HG03575 (cell line): ENCODE results near the gene PIGU.

ENCODE experiments used
- ATAC-seq: cut with Tn5 transposase; IDR thresholded peaks from one replicate; pipeline ENCODE4 v1.9.1; 2021; ENCODE audit not compliant: unreplicated experiment, insufficient number of reproducible peaks, low FRiP score; ENCODE audit errors: extremely low read depth

Gene PIGU

DNA sequence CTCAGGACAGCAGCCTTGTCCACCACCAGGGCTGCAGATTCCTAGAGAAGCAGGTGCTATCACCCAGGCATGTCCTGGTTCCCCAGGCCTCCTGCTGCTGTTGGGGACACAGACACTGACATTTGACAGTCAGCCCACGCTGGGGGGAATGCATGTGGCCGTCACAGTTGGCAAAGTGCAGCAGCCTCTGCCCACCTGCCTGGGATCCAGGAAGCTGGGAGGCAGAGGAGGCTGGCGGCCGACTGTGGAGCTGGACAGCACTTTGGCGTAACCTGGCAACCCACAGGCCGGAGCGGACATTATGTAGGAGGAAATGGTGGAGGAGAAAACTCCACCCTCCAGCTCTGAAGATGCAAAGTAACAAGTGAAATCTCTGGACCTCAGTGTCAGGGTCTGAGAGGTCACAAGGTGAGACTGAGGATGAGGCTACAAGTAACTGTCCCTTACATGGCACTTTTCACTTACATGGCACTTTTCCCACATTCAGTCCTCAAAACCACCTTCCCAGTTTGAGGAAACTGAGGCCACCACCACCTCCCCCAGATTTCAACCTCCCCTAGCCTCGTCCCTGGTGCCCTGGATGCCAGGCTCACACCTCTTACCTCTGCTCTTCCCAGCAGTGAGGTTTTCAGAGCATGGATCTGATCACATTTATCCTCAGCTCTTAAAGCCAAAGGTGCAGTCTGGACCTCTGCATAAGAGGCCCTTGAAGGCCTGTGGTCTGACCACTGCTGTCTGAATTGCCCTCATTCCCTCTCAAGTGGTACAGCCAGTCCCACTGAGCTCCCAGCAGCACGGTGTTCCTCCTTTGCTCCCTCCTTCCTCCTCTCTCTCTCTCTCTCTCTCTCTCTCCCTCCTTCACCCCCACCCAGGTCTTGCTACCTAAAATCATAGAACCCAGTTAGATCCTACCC is 109.7 kb downstream of the PIGU start:
- ATAC-seq: no peak

DNA sequence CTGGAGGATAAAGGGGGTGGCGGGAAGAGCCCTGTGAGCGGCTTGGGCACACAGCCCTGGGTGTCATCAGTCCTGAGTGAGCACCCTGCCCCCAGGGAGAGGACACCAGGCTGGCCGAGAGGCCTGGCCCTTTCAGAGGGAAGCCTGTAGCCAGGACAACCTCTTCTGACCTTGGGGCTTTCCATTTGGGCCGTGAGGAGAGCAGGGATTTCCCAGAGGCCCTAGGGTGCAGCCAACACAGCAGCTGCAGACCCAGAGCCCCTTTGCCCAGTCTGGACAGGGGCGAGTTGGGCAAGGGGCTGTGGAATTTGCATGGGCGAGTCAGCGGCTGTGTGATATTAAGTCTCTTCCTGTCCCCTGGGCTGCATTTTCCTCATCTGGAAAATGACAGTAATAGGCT is 112.1 kb downstream of the PIGU start:
- ATAC-seq: no peak

DNA sequence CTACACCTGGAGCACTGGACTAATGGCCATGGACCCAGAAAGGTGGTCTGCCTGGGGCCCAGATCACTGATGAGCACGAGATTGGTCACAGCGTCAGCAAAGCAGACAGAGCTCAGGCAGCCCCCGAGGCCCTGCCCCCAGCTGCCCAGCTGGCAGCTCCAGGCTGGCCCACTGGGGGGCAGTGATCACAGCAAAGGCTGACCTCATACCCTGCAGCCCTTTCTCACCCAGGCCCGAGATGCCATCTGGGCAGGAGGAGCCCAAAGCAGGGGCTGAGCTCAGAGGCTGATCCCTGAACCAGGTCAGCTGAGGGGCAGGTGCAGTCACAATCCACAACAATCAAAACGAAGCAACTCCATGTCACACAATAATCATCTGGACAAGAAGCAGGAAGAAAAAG is 114.3 kb downstream of the PIGU start:
- ATAC-seq: no peak

DNA sequence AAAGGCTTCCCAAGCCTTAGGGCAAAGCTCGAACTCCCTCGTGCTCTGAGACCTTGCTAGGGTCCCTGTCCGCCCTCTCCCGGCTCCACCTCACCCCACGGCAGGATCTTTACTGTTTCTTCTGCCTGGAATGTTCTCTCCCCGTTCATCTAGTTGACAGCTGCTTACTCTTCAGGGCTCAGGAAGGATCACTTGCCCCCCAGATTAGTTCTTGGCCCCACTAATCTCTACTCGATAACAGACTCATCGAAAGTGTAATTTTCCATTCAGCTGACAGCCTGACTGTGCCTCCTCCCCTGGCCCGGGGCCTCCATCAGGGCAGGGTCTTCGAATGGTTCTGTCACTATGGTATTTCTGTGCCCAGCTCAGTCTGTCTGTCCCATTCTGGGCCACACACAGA is 115.2 kb downstream of the PIGU start:
- ATAC-seq: no peak

DNA sequence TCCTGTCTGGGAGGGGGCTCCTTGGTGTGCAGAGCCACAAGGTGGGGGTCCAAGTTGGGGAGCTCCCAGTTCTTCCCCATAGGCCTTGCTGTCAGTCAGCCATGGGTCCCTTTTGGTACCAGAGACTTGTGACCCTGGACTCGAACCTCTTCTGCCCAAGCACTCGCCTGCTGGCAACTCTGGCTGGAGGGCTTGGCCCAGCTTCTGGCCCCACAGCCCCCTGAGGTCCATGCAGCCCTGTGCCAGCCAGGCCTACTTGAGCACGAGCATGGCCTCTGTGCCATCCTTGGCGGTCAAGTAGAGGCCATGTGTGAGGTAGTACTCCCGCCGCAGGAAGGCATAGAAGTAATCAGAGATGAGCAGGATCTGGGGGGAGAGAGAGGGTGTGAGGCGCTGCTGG is 116.3 kb downstream of the PIGU start:
- no peak for ATAC-seq

DNA sequence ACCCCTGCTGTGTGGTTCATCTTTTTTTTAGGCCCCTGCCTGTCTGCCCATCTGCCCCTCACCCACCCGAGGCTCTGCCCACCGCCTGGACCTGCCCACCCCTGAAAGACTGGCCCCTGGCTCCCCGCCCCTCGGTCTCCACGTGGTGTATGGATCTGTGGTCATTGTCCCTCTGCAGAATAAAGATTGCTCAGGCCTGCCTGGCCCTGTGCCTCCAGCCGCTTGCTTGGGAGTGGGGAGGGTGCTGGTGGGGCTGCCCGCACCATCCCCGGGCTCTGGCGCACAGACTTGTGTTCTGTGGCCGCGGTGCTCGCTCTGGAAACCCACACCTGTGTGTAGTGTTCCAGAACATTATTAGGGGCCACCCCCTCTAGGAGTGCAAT is 116.8 kb downstream of the PIGU start:
- ATAC-seq: no peak

DNA sequence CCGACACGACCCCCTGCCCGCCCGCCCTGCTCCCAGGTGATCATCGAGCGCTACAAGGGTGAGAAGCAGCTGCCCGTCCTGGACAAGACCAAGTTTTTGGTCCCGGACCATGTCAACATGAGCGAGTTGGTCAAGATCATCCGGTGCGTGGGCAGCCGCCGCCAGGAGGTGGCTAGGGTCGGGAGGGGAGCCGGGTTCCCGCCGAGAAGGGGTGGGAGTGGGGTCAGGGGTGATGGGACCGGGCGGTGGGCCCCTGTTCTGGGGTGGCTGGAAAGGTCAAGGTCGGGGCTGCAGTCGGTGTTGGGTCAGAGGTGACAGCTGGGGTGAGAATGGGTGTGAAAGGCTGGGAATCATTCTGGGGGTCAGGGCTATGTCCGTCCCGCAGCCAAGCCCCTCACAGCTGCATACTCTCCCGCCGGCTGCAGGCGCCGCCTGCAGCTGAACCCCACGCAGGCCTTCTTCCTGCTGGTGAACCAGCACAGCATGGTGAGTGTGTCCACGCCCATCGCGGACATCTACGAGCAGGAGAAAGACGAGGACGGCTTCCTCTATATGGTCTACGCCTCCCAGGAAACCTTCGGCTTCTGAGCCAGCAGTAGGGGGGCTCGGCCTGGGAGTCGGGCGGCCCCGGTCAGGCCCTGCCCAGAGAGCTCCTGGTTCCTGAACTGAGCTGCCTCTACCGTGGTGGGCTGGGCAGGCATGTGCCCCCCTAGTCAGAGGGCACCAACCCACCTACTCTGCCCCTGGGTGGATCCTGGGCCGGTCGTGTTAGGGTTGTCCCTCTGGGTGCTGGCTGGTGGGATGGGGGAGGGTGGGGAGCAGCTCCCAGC is 117.4 kb downstream of the PIGU start:
- no peak for ATAC-seq

DNA sequence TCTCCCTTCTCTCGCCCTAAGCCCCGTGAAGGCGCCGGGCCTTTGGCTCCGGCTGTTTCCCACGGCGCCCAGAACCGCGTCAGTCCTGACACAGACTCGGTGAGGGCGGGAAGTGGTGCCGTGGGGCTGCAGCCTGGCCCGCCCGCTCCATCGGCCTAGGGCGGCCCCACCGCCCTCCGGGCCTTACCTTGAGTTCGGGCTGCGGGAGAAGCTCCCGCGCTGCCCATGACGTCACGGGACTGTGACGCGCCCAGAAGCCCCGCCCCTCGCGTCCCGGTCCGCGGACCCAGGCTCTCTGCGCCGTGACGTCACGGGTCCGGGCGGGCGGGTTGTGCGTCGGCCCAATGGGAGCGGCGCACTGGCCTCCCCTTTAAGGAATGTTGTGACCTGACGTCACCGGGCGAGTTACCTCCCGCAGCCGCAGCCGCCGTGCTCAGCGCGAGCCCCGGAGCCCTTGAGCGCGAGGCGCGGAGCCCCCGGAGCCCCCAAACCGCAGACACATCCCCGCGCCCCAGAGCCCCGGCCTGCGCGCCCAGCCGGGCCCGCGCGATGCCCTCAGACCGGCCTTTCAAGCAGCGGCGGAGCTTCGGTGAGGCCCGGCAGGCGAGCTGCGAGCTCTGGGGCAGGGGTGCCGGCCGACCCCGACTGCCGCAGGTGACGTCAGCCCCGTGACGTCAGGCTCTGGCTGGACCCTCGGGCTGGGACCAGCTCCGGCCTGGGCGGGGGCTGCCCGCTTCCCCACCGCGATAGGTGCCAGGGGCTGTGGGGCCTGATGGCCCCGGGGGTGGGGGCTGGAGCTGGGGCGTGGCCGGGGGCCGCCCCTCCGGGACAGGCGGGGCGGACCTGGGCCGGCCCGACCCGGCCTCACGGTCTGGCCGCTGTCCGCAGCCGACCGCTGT is 118.3 kb downstream of the PIGU start, which contains the start of gene MAP1LC3A:
MAP1LC3A (plus strand) TSS at position 399 of the 899 bp plus-strand sequence; CDS start at position 550, 151 bp downstream.
- ATAC-seq: no peak

DNA sequence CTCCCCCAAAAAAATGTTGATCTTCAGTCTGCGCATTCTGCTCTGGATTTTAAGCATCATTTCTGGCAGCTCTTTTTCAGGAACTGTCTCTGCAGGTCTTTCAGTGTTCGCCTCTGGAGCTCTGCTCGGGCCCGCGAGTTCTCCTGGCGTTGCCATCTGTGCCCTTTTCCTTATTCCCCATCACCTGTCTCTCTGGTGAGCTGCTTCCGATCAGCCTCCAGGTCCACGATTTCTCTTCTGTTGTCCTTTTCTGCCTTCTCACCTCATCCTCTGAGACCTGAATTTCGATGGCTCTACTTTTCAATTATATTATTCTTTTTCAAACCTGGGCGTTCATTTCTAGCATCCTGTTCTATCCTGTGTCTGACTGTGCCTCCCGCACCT is 119.0 kb downstream of the PIGU start:
- ATAC-seq: no peak

DNA sequence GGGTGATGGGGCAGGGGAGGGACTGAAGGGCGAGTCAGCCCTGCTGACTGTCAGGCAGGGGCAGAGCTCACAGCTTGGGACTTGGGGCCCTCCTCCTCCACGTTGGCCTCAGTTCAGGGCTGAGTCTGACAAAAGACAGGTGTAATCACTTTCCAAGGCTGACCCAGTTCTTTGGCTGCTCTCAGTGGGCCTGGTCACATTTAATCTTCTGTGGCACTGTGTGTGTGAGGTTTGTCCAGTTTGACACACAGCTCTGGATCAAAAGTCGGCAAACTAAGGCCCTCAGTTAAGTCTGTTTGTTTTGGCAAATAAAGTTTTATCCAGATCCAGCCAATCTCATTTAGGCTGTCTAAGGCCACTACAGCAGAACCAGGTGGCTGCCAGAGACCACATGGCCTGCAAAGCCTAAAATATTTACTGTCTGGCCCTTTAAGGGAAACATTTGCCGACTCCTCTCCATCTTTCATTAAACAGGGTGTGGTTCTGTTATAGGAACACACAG is 123.5 kb downstream of the PIGU start:
- ATAC-seq: no peak

DNA sequence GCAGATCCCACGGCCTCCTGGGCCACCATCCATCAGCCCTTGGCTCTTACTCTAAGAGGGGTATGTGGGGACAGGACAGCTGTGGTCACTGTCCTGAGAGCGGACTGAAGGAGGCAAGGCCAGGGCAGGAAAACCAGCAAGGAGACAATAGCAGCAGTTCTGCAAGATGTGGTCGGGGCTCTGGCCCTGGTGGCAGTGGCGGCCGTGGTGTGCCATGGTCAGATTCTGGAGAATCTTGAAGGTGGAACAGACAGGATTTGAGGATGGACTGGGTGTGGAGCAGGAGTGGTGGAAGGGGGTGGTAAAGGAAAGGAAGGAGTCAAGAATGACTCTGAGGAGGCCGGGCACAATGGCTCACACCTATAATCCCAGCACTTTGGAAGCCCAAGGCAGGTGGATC is 124.3 kb downstream of the PIGU start:
- no peak for ATAC-seq

DNA sequence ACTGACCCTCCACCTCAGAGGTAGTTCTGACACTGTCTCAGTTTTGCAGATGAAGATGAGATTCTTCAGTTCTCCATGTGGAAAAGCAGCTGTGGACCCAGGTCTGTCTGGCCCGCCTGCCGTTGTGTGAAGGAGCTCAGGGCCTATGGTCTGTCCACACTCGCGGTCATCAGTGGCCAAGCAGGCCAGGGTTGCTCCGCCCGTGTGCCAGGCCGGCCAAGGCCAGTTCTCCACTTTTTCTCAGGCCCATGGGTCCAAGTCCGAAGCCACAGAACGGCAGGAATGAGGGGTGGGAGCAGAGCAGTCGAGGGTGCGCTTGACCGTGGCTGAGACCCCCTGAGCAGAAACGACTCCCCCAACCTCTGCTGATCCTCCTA is 127.0 kb downstream of the PIGU start:
- no peak for ATAC-seq

DNA sequence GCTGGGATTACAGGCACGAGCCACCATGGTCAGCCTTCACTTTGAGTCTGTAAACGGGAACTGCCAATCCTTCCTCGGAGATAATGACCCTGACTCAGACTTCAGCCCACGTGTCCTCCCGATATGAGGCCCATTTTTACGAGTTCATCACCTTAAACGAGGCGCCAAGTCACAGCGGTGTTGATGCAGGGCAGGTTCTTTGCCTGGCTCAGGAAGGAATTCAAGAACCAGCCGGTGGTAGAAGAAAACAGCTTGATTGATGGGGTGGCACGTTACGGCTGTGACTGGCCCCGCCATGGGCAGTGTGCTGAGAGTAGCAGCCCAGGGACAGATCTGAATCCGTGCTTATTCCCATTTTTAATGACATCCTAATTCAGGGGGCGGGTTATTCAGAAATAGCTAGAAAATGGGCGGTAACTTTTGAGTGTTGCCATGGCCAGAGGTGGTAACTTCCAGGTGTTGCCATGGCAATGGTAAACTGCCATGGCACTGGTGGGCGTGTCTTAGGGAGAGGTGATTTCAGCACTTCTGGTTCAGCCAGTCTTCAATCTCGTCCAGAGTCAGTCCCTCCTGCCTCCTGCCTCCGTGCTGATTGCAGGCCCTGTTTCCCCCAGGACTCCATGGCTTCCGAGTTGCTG is 127.5 kb downstream of the PIGU start:
- ATAC-seq: no peak

DNA sequence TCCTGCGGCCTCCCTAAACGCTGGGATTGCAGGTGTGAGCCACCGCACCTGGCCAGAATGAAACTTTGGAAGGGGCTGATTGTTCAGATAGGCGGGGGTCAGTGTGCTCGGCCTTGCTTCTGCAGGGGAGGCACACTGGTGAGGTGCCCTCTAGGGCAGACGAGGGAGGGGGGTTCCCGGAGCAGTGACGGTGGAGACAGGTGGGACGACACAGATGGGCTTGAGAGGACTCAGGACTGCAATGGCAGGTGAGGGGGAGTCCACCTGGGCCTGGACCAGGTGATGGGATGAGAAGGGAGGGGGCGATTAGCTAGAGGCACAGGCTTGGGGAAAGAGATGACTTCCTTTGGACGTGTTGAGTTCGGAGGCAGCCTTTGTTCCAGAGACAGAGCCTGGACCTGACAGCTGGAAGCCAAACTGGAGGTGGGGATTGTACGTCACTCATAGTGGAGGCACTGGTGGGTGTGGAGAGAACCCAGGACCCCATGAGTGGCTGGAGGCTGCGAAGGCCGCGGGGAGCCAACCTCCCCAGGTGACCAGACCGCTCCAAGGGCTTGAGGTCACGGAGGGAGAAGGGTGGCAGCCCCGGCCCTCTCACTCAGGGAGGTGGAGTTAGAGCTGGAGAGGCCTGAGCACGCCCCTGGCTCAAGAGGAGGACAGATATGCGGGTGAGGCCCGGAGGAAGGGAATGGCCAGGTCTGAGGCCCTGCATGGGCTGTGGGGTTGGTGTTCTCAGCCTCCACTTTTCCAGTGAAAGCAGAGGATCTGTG is 128.9 kb downstream of the PIGU start:
- ATAC-seq: no peak

DNA sequence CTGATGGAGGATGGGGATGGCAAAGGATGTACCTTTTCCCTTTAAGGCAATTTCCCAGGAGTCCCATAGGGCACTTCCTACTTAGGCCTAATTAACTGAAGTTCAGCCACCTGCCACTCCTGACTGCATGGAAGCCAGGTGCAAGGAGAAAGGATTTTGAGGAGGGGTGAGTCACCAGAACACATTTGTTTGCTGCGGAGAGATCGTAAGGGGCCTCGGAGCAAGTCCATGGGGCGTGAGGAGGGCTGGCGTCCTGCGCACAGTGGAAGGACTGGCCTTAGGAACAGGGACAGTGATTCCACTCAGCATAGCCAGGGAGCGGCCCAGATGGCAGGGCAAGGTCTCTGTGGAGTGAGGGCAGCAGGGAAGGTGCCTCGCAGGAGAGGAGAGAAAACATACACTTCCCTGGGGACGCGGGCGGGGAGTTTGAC is 130.1 kb downstream of the PIGU start:
- ATAC-seq: no peak

DNA sequence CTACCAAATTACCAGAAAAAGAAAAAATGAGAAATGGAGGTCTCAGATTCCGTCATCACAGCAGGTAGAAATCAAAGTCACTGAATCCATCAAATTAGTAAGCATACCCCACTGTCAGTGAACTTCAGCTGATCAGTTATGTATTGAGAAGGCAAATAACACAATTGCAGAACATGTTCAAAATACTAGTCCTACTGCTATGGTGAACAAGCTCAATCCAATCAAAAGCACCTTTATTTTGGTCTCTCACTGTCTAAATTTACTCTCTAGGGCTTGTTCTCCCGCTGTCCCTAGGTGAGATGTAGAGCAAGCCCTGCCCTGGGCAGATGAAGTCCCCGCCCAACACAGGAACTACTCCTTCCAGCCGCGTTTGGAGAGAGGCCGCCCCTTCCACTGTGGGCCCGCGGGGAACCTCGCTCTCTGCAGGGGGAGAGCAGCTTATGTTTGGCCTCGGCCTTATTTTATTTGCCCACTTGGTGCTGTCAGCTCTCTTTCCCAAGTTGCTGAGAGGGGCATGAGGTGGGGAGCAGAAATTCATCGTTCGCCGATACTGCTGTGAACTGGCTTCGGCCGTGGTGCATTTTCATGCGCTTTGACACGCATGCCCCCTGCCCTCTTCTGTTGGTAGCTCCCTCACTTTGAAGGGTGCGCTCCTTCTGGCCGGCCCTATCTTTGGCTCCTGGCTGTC is 132.6 kb downstream of the PIGU start:
- no peak for ATAC-seq

DNA sequence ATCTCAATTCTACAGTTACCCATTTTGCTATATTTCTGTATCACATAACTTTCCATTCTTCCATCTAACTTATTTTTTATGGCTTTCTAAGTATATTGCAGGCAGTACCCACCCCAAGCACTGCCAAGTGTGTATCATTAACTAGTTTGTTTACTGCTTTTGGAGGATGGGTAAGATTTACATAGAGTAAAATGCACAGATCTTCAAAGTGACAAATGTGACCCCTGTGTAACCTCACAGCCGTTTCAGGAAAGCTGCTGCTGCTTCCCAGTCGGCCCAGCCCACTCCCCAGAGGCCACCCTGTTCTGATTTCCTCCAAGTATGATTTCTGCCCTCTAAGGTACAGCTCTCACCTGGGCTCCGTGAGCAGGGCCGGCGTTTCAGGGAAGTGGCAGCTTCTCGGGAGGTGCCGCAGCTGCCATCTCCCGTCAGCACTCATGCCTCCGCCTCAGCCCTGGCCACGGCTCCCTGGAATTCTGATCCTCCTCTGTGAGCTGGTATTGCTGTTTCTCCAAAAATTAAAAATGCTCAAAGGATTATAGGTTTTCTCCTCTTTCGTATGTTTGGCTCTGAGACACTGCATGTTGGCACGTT is 133.3 kb downstream of the PIGU start:
- ATAC-seq: no peak
